Stimulated activated CD8-positive, alpha-beta memory T cell treated with anti-CD3 and anti-CD28 coated beads, Interleukin-4, amount 100 ng/mL, for 1 hour (primary cell): Measurements from ENCODE around the gene PET100.
"Not testable (repeated sequence)": the region's sequence is repeated elsewhere in the genome, so short reads cannot be mapped to it uniquely, and the experiment has no call there.

ENCODE experiments used
- DNase-seq, 2 donors: peaks; one replicate each; pipeline ENCODE4 v3.0.0-alpha.2; 2020; ENCODE audit warnings: low read depth in 2 of 2, low spot score in 1 of 2

Gene PET100

DNA sequence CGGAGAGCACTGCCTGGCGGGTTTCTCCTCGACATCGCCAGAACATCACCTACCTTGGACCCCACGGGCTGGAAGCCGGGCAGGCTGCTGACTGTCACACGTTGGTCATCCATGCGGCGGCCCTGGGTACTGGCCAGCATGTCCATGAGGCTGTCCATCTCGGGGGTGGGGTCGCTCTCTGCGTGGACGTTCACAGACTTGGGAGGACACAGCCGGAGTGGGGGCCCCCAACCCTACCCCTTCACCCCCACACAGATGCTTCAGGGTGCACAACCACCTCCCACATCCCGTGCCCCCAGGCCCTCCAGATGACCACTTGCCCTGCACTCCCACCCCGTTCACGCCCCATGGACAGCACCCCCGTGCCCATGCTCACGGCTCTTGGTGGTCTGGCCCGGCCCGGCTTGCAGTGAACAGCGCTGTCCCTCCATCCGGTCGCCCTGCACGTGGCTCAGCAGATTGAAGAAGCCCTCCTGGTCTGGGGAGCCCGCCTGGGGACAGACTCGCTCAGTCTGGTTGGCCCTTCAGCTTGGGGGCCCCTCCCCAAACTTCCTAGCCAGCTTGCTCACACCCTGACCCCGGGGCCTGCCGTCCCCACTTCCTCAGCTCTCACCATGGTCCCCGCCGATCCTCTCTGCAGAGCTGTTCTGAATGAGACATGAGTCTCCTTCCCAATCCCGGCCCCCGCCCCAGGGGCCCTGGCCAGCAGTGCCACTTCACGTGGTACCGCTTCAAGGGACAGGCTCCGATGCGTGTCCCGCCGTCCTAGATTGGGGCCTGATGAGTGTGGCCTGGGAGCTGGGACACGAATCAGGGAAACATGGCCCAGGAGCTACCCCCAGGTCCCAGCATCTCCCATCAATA lies 3.0 kb downstream of the PET100 start:
- DNase-seq: no peak

DNA sequence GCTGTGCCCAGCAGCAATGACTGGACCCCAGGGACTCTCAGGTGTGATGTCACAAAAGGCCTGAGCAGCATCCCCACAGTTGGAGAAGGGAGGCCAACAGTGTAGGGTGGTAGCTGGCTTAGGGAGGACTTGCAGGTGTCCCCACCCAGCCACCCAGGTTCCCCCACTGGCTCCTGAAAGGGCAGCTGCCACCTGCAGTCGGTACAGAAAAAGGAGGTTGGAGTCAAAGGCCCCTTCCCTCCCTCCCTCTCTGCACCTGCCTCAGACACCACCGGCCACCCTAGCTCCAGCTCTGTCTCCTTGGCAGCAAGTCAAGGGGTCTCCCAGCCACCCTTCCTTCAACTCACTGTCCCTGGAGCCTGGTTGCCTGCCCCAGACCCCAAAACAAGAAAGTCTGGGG lies 4.1 kb downstream of the PET100 start, which contains the start of gene PCP2:
Gene PCP2, minus strand, starts transcription at position 22 of the 400 bp plus-strand sequence. CDS start 262 bp downstream, outside the sequence.
- no peak for DNase-seq

DNA sequence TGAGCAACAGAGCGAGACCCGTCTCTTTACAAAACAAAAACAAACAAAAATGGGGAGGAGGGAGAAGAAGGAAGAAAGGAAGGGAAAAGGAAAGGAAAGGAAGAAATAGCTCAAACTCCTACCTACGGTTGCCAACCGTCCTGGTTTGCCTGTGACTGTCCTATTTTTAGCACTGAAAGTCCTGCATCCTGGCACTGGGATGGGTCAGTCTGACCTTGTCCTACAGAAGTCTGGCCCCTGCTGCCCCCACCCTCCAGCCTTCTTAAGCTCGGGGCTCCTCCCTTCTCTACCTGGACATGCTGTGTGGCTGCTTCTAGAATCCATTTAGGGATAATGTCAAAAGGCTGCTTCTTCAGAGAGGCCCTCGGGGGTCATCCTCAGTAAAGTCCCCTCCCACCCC lies 6.1 kb downstream of the PET100 start:
- no peak for DNase-seq

DNA sequence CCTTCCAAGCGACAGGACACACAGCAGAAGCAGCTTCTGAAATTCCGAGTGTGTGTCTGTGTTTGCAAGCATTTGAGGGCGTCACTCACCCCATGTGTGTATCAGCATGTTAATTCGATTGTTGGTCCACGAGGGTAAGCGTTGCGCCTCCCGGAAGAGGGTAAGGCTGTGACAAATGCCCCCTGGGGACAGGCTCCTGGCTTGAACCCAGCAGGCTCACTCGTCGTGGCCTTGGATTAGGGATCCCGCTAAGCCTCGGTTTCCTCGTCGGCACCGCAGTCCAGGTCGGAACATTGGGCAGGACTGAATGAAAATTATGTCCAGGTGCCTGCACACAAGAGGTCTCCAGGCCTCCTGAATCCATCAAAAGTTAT lies 6.7 kb downstream of the PET100 start:
- no peak for DNase-seq

DNA sequence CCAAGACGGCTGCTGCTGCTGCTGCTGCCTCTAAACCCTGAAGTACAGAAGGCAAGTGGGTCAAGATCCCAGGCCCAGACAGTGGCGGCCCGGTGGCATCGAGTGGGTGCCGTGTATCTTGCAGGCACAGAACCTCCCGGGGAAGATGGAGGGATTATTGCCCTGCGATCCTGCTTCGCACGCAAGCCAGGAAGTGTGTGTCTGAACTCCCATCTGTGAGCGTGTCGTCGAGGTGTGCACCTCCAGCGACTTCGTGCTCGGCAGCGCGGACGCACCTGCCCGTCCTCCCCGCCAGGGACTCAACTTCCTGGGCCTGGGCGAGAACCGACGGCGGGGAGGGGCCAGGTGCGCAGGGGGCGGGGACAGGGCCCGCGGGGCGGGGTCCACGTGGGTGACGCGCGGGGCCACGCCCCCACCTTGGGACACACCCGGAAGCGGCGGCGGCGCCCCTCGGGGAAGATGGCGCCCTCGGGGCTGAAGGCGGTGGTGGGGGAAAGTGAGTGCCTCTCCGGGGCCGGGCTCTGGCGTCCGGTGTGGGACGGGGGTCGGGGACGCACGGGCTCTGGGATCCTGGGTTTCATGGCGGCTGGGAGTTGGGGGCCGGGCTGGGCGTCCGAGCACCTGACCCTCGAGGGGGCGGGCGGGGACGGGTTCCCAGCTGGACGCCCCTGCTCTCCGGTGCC lies 7.2 kb downstream of the PET100 start, which contains the start of gene STXBP2:
Gene STXBP2, plus strand, starts transcription at position 420 of the 683 bp plus-strand sequence. Its CDS starts 40 bp downstream, at position 460.
- DNase-seq: peak; percentile 81 to 87

DNA sequence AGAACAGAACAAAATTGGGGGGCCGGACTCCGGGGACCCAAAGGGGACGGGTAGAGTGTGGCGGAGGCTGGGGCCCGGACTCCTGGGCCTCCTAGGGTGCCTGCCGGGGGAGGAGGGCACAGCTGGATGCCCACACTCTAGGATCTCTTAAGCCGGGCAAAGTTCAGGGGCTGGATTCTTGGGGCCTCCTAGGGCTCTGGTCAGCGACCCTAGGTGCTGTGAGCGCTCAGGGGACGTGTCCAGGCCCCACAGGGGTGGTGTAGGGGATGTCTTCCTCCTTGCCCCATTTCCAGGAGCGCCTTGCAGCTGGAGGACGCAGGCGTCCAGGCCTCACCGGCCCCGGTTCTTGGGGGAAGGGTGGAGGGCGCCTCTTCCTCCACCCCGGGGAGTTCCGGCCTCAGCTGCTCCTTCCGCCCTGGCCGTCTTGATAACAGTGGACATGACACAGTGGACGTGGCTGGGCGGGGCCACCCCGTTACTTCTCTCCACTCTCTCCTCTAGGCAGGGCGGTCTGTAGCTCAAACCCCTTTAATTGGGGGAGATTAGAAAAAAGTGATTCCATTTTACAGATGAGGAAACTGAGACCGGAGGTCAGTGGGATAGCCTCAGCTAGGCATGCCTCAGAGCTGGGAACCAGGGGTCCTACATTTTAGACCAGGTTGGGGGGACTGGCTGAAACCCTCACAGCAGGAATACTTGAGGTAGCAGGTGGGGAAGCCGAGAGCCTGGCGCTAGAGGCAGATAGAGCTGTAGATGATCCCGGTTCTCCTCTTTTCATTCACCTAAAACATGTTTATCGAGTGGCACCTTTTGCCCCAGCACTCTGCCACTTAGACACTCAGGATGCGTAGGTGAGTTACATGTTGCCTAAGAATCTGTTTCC lies 8.0 kb downstream of the PET100 start:
- no peak for DNase-seq

DNA sequence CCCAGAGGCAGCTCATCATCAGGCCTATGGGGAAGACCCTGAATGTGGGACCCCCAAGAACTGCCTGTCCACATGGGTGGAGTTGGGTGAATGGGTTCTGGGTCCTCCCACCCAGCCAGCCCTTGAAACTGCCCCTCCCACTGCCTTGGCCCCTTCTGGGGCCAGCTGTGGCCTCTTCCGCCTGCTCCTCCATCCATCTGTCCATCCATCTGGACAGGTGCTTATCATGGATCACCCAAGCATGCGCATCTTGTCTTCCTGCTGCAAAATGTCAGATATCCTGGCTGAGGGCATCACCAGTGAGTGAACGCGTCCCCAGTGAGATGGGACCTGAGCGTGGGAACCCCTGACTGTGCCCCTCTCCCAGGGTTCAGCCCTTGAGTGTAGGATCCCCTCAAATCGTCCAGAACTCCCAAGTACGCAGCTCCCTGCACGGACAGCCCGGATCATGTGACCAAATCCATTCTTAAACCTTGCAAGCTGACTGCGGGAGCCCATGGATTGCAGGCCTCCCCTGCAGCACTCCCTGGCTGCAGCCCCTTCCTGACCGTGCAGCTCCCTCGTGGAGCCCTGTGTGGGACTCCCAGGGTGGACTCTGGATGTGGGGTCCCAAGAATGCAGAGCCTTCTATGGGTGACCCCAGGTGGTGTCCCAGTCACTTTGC lies 9.3 kb downstream of the PET100 start:
- DNase-seq: no peak

DNA sequence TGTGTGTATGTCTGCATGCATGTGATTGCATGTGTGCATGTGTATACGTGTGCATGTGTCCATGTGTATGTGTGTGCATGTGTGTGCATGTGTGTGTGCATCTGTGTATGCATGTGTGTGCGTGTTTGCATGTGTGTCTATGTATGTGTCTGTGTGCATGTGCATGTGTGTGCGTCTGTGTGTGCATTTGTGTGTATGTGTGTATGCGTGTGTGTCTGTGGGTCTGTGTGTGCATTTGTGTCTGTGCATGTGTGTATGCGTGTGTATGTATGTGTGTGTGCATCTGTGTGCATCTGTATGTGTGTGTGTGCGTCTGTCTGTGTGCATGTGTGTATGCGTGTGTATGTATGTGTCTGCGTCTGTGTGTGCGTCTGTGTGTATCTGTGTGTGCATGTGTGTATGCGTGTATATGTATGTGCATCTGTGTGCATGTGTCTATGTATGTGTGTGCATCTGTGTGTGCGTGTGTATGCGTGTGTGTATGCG lies 10.3 kb downstream of the PET100 start:
- DNase-seq: no peak

DNA sequence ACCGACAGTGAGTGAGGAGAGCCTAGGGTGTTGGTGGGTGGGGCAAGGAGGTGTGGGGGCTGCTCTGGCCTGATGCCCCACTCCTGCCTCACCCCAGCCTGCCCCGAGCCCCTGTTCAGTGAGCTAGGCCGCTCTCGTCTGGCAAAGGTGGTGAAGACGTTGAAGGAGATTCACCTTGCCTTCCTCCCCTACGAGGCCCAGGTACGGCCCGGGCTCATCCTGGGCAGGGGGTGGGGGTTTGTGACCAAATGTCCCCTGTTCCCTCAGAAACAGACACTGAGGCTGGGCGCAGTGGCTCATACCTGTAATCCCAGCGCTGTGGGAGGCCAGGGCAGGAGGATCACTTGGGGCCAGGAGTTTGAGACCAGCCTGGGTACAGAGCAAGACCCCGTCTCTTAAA lies 11.2 kb downstream of the PET100 start:
- DNase-seq: no peak

DNA sequence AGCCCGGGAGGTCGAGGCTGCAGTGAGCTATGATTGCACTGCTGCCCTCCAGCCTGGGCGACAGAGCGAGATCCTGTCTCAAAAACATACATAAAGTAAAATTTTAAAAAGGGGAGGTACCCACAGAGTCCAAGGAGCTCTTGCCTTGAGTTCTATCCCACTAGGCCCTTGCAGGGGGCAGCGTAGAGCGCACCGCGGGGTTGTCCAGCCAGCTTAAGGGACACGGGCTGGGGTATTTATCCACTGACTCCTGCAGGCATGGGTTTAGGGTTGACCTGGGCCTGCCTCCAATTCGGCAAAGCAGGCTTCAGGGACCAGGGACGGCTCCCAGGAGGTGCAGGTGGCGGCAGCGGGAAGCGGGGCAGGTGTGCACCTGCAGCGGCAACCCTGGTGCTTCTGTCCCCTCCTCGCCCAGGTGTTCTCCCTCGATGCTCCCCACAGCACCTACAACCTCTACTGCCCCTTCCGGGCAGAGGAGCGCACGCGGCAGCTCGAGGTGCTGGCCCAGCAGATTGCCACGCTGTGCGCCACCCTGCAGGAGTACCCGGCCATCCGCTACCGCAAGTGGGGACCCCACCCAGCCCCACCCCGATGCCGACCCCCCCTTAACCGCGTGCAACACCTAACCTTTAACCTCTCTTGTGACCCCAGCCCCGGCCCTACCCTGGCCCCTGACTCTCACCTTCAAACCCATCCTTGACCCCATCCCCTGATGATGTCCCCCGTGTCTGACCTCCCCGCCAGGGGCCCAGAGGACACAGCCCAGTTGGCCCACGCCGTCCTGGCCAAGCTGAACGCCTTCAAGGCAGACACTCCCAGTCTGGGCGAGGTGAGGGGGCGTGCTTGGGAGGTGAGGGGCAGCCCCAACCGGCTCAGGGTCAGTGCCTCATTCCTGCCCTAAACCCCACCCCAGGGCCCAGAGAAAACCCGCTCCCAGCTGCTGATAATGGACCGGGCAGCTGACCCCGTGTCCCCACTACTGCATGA lies 12.0 kb downstream of the PET100 start:
- DNase-seq: no peak

DNA sequence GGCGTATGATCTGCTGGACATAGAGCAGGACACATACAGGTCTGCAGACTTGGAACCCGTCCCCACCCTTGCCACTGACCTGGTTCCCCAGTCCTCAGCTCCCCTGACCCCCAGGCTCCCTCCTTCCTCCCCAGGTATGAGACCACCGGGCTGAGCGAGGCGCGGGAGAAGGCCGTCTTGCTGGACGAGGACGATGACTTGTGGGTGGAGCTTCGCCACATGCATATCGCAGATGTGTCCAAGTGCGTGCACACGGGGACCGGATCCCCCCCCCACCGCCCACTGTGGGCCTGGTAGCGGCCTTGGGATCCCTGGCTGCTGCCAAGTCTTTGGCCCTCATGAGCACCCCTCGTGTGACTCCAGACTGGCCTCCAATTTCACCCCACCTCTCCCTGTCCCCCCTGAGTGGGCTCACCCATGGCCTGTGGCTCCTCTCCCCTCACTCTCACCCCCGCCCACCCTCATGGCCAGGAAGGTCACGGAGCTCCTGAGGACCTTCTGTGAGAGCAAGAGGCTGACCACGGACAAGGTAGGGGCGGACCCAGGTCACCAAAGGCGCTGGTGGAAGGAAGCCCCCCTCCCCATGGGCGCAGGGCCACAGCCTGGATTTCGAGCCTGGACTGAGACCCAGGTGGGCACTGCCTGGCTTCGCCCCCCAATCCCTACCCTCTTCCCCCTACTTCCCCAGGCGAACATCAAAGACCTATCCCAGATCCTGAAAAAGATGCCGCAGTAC lies 12.9 kb downstream of the PET100 start:
- no peak for DNase-seq

DNA sequence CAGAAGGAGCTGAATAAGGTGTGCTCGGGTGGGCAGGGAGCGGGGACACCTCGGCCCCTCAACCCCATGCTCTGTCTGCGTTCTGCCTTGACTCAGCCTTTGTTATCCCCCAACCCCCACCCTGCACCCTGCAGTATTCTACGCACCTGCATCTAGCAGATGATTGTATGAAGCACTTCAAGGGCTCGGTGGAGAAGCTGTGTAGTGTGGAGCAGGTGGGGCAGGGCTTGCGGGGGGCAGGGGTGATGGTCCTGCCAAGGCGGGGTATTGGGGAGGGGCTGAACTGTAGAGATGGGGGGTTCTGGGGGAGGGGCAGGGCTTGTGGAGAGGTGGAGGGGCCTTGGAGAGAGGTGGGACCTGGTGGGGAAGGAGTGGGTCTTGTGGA lies 13.4 kb downstream of the PET100 start:
- no peak for DNase-seq

DNA sequence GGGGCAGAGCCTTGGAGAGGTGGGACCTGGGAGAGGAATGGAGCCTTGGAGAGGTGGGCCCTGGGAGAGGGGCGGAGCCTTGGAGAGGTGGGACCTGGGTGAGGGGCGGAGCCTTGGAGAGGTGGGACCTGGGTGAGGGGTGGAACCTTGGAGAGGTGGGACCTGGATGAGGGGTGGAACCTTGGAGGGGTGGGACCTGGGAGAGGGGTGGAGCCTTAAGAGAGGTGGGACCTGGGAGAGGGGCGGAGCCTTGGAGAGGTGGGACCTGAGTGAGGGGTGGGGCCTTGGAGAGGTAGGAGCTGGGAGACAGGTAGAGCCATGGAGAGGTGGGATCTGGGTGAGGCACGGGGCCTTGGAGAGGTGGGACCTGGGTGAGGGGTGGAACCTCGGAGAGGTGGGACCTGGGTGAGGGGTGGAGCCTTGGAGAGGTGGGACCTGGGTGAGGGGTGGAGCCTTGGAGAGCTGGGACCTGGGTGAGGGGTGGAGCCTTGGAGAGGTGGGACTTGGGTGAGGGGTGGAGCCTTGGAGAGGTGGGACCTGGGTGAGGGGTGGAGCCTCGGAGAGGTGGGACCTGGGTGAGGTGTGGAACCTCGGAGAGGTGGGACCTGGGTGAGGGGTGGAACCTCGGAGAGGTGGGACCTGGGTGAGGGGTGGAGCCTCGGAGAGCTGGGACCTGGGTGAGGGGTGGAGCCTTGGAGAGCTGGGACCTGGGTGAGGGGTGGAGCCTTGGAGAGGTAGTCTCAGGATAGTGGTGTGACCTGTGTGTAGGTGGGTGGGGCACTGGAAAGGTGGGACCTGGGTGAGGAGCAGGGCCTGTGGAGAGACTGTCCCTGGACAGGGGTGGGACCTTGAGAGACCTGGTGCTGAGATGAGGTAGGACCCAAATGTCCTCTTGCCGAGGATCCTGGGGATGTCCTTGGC lies 14.3 kb downstream of the PET100 start:
- not testable (repeated sequence) for DNase-seq

DNA sequence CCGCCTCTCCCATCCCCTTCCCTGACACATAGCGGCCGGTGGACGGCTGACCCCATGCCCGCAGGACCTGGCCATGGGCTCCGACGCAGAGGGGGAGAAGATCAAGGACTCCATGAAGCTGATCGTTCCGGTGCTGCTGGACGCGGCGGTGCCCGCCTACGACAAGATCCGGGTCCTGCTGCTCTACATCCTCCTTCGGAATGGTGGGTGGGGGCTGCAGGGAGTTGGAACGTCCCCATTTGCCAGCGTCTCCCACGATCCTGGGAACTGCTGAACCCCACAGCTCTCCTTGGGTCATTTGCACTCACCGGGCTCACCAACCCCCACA lies 14.9 kb downstream of the PET100 start:
- DNase-seq: no peak

DNA sequence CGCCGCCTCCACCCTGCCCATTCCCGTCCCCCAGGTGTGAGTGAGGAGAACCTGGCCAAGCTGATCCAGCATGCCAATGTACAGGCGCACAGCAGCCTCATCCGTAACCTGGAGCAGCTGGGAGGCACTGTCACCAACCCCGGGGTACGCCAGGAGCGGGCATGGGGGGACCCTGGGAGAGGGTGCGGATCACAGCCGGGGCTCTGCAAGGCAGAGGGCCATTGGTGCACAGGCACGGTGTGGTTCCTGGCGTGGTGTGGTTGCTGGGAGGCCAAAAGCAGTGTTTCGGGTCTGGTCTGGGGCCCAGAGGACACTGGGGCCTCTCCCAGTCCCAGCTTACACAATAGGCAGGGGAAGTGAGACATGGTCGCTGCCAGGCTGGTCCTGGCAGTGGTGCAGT lies 15.6 kb downstream of the PET100 start:
- no peak for DNase-seq

DNA sequence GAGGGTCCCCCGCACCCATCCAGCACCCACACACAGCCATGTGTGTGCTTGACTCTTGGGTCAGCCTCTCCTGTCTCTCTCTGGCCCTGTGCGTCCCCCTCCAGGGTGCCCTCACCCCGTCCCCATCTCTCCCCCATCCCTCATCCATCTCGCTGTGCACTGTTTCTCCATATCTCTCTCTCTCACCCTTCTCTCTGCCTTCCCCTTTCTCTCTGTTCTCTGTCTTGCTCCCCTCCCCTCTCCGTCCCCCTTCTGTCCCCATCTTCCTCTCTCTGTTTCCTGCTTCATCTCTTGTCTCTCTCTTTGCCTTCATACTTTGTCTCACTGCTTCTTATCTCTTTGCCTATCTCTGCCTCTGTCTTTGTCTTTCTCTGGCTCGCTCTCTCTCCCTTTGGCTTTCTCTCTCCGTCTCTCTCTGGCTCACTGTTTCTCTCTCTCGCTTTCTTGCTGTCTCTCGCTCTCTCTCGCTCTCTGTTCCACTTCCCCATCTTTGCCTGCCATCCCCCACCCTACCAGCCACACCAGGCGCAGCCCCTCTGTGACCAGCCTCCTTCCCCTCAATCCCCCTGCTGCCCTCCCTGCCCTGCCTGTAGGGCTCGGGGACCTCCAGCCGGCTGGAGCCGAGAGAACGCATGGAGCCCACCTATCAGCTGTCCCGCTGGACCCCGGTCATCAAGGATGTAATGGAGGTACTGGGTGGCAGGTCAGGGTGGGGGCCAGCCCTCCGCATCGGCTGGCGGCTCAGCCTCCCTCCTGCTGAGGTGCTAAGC lies 16.2 kb downstream of the PET100 start:
- DNase-seq: no peak

DNA sequence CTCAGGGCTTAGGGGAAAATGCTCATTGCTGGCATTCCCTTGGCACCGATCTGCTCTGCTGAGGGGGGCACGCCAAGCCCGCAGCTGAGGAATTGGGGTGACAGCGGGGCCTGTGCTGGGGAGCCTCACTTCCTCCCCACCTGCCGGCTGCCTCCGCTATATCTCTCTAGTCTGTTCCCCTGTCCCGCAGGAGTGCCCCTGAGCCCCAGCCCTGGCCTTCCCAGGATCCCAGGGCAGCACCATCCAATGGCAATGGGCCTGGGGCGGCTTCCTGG lies 16.8 kb downstream of the PET100 start:
- no peak for DNase-seq
